HuH-7 (cell line): ENCODE measurements around the gene E2F3.

Source experiments
- DNase-seq: peaks from one replicate; pipeline ENCODE4 v3.0.0; 2011; ENCODE audit warnings: low spot score

E2F3 gene

DNA sequence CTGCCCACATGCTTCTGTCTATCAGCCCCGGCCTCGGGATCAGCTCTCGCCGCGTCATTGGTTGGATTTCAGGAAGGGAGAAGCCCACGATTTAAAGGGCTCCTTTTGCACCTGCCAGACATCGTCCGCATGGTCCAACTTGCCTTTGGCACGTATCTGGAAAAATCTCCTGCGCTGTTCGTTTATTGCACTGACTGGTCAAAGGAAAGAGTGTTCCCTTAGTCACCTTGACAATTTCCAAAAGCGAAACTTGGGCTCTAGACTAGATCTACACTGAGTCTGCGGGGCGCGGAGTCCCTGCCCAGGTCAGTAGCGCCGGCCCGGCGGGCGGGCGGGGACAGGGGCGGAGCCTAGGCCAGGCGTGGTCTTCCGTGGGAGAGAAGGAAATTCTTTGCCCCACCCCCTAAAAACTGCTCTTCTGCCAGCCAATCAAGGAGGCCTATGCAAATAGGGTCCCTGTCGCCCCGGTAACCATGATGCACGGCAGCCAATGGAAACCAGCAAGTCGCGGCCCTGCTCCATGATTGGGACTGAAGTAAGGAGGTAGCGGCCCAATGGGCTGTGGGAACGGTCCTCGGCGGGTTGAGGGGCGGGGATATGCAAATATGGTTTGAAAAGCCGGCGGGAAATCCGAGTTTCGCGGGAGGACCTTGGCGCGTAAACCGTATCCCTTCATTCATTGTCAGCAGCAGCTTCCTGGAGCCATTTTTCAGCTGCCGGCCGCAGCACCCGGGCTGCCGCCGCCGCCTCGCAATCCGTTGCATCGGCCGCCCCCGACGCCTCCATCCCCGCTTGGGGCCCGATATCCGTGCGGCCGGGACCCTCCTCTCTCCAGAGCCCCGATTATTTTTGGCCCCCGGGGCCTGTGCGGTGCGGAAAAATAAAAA is at the start of gene E2F3:
Gene E2F3 (plus strand): TSS at position 675 of the 887 bp plus-strand sequence. CDS start 354 bp downstream, outside the sequence.
- DNase-seq: peak; percentile 96

DNA sequence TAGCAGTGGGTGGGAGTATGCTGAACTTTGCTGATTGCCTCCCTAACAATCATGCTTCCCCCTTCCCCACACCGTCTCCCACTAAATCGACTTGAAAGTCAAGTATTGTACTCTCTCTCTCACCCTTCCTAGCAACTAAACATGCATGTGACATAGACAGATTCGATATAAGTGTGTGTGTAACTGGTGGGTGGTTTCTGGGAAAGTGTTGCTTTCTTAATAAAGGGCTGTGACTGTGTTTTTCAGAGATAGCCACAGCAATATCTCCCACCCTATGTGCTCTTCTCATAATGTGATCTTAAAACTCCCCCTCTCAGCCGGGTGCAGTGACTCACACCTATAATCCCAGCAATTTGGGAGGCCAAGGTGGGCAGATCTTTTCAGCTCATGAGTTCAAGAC is 49.3 kb upstream of the E2F3 start:
- DNase-seq: no peak

DNA sequence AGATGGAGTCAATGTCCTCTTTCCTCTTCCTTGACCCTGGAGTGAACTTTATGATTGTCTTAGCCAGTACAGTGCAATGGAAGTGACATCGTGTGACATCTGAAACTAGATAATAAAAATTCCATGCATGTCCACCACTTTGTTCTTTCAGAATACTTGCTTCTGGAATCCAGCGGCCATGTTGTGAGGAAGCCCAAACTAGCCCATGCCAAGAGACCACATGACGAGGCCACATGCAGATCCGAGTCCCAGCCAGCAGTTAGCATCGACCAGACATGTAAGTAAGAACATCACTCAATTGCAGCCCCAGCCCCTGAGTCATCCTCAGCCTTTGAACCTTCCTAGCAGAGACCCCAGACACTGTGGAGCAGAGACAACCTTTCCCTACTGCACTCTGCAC is 48.5 kb upstream of the E2F3 start:
- no peak for DNase-seq

DNA sequence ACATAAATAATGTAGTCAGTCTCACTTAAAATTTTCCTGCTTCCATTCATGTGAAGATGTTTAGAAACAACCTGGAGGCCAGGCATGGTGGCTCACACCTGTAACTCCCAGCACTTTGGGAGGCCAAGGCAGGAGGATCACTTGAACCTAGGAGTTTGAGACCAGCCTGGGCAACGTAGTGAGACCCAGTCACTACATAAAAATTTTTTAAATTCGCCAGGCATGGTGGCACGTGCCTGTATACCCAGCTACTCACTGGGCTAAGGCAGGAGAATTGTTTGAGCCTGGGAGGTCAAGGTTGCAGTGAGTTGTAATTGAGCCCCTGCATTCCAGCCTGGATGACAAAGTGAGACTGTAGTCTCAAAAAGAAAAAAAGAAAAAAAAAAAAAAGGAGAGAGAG is 47.3 kb upstream of the E2F3 start:
- DNase-seq: no peak

DNA sequence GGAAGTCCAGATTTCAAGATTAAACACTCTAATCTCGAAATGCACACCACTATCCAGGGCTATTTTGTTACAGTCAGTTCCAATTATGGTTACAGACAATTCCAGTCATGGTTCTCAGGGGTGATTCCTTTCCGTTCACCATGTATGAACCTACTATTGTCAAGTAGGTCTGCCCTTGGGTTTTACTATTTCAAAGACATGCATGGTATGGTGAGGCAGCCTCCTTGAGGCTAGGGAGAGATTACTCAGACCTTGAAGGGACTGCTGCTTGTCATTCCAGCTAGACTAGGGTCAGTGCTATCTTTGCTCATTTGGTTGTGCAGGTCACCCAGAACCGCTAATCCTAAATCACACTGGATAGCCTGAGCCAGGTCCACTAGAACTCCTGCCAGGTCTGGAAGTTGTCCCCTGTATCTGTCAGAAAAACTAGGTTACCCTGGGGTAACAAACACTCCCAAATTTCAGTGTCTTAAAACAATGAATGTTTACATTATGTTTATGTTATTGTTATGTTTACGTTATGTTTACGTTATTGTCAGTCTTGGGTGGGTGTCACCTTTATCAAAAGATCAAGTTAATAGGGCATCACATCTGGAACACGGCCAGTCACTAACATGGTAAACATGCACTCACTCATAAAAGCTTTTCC is 41.1 kb upstream of the E2F3 start:
- DNase-seq: no peak

DNA sequence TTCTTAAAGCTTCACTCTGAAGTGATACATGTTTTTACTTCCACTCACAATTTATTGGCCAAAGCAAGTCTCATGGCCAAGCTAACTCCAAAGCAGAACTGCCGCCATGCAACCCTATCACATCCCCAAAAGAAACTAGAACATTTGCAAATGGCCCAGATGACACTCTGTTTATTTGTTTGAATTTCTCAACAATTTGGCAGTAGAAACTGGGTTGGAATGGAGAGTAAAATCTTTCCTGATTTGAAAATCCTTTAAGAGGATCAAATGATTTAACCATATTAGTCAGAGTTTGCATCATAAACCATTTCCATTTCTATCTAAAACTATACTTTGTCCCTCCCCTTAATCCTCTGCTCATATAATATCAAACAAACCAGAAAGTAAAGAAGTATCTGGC is 39.1 kb upstream of the E2F3 start:
- DNase-seq: no peak

DNA sequence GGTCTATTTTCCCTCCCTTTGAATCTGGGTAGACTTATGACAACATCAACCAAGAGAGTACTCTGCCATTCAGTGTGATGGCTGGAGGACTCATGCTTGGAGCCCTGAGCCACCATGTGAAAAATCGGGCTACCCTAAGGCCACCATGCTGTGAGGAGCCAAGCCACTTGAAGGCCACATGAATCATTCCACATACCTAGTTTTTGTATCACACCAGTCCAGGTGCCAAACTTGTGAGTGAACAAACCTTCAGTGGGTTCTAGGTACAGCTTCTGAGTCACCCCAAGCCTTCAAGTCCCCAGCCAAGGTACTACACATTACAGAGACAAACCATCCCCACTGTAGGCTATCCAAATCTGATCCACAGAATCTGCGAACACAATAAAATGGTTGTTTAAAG is 37.4 kb upstream of the E2F3 start:
- no peak for DNase-seq

DNA sequence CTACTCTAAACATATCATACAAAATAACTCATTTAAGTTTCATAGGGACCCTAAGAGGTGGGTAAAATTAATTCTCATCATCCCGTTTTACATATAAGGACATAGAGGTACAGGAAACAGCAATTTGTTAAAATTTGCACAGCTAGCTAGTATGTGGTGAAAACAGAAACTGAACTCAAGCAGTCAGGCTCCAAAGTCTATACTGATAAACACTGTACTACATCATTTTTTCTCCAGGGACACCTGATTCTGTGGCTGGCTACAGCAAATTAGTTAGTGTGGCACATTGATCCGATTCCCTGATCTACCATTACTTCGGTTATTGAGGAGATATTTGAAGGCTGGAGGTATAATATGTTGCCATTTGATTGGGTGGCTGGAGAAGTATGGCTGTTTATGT is 36.2 kb upstream of the E2F3 start:
- DNase-seq: no peak

DNA sequence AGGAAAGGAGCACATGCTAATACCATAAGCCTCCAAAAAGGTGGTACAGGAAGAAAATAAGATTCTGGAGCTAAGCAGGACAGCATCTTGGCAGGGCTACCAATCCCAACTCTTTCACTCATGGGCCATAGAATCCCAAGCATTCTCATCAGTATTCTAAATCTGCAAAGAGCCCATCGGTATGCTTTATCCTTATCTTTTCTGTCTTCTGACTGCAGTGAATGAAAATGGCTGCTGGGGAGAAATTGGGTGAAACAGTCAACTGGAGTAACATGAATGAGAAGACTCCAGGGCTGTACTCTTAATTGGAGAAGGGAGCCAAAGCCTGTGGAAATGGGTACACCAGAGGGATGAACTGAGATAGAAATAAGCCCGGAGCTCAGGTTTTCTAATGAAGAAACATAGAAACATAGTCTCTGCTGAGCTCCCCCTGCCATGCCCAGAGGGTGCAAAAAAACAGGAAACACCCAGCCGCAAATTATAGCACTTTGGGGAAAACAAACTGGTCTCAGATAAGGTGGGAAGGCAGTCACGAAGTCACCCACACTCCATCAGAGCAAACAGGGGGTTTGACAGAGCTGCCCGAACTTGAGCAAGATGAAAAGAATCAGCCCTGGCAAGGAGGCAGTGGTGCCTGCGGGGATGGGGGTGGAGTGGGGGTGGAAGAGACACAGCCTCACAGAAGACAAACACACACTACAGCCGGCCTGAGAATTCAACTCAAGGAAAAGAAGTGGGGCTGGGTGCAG is 35.4 kb upstream of the E2F3 start:
- no peak for DNase-seq

DNA sequence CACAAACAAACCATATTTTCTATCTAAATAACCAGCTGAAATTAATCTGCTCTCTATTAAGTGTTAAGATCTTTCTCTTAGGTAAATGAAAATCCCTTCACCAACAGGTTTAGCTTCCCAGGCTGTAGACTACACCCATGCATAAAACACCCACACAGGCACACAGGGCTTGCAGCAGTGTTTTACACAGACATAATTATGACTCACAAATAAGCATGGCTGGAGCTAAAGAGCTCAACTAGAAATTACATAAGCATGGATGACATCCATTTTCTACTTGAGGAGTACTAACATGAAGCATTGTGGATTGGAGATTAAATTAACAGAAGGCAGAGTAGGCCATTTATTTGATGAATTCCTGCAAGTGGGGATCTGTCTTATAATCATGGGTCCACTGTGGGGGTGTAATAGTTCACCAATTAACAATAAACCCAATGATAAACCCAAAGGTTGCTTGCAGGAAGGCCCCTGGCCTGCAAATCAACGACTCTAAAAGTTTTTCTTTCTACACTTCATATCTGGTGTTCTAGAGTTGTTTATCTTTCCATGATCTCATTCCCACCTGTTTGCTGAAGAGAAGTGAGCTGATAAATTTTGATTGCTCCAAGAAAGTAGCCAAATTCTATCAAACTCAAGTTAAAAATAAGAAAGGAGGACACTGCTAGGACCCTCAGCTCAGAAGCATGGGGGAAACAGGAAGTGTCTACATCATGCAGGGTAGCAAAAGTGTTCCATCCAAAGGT is 33.8 kb upstream of the E2F3 start:
- DNase-seq: no peak

DNA sequence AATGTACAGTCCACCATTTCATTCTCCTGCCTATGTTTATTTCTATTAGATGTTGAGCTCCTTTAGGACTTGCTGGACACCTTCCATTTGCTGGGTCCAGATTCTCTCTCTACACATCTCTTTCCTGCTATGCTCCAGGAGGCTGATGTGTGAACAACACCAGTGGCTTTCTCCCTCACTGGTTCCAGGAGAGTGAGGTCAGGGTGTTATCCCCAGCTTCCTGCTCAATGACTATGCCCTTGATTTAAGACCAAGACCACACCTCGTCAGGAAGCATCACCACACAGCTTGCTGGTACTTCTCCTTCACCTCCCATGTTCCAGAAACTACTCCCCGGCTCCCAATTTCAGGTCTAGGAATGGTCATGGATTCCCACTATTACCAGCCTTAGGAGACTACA is 31.3 kb upstream of the E2F3 start:
- DNase-seq: no peak

DNA sequence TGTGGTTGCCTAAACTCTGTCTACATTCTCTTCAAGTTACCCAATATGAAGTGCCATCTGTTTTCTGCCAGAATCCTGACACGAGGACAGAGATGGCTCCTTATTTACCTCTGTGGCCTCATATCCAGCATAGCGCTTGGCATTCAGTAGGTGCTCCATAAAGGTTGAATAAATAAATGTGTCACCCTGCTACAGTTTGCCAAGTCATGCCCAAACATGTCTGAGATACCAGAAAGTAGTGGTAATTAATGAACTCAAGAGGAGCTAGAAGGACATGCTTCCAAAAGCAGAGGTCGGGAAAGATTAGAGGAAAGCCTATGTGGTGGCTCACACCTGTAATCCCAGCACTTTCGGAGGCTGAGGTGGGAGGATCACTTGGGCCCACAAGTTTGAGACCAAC is 30.9 kb upstream of the E2F3 start:
- DNase-seq: no peak

DNA sequence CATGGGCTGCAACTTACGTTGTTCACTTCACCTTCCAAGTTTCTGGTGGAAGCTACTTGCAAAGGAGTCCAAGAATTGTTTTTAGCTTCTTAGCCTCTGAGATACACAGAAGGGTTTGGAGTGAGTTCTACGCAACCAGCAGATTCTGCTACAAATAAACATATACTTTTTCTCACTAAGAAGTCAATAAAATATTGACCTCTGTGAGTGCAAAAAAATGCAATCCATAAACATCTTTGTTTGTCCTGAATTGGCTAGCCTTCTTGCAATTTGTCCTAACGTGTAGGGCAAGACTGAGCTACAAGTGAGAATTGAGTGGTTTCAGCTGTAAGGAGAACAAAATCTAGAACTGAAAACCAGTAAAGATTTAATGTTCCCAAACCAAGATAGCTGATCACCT is 26.2 kb upstream of the E2F3 start:
- DNase-seq: no peak

DNA sequence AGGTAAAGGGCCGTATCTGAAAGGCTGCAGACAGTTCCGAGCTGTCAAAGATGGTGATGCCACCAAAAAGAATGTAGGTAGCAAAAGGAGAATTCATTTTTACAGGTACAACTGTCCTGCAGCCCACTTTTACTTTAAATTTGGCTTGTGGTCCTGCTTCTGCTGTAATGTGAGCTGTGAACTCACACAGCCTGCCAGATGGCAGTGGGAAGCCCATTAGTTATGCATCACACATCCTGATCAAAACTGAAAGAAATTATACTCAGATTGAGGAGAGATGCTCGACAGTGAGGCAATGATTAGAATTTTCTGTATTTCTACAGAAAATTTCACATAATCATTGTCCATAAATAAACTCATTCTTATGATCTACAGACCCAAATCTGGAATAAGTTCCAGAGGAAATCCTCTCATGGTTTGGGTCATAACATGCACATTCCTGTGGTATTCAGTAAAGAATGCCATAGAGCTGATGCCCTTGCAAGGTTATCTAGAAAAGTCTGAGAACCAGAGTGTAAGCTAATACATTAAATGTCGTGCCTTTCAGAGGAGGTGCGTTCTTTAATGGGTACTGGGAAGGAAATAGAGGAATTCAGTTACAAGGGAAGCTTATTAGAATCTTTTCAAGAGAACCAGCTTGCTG is 23.9 kb upstream of the E2F3 start:
- DNase-seq: no peak

DNA sequence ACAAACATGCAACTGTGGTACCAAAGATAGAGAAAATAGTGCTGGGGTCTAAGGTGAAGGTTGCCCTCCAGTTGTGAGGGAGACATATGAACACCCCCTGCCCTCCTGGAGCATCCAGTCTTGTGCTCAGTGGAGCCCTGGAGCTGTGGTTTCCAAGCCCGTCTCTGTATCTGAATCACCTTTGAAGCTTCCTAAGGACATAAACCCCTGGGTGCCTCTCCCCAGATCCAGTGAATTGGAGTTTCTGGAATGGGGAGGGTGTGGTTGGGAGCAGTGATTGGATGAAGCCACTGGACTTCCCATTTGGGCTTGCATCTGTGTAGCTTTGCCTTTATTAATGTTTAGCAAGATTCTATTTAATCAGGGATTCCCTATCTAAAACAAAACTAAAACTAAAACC is 22.4 kb upstream of the E2F3 start:
- no peak for DNase-seq

DNA sequence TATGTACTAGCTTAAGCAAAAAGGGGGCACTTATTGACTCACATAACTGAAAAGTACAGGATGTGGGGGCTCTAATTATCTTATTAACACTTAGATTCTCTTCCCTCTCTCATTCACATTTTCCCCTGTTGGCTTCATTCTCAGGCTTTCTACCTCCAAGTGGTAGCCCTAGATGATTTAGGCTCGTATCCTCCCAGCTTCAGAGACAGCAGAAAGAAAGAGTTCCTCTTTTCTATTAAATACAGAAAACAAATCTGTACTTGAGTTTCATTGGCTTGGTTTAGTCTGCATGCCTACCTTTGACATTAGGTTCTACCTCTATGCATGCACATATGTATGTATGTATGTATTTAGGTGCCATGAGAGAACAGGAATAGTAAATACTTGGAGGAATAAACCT is 15.5 kb upstream of the E2F3 start:
- DNase-seq: no peak

DNA sequence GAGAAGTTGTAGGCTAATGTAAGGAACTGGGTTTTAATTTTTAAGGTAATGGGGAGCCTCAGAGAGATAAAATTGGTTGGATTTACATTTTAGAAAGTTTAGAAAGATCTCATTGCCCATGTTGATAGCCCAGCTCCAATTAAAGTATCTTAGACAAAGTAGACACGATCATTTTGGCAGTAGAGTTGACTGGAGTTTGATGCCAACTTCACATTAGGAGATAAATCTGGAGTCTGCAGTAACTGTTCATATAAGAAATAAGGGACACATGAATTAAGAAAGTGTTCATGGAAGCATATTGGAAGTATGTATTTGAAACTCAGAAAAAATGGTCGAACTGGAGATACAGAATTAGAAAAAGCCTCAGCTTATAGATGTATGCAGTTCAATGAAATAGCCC is 12.6 kb upstream of the E2F3 start:
- DNase-seq: no peak

DNA sequence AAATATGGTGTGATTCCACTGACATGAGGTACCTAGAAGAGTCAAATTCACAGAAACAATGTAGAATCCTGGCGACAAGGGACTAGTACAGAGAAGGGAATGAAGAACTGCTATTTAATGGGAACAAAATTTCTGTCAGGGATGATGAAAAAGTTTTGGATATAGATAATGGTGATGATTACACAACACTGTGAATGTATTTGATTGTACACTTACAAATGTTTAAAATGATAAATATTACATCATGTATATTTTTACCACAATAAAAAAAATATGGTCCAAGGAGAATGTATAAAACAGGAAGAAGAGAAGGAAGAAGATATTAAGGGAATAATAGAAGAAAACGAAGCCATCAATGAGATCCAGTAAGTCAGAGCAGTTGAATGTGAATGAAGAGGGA is 8.4 kb upstream of the E2F3 start:
- no peak for DNase-seq

DNA sequence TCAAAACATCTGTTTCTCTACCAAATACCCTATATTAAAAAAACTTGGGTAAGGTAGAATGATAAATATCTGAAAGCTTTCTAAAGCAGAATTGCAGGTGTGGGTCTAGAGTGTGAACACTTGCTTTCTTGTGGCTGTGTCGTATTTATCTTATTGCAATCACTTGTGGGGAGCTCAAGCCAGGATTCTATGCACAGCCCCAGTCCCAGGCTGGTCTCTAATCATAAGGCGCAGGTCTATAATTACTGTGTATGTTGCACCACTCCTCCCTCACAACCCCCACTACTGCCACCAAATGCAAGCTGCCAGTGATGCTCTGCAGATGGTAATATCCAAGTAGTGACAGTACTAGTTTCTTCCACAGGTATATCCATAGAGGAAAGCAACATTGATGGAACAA is 2.2 kb upstream of the E2F3 start:
- no peak for DNase-seq

DNA sequence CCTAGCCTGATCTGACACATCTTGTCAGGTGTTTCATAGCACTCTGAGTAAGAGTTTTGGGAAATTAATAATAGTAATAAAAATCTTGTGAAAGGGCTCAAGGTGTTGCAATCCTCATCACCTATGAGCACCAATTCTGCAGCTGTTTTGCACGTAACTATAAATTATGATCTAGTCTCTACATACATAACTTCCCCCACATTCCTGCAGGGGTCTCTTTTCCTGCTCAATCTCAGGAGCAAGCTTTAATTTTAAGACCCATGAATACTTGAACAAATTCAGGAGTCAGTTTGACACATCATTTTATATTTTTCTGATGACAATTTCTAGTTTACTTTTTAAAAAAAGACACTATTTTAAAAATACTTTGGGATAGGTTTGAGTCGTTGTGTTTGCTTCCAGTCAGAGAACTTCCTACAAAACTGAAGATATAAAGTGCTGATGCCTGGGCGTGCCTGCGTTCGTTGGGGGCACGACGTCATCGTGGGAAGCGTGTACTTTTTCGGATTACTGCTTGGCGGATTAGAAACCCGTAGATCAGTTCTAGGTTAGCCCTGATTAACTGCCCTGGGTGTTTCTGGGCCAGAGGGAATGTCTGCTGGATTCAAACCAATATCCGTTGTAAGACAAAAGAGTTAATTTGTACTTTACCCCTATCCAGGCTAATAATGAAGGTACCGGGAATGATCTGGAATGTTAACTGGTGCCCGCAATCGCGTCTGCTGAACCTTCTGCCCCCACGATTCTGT is 1.0 kb upstream of the E2F3 start:
- DNase-seq: peak; percentile 53

DNA sequence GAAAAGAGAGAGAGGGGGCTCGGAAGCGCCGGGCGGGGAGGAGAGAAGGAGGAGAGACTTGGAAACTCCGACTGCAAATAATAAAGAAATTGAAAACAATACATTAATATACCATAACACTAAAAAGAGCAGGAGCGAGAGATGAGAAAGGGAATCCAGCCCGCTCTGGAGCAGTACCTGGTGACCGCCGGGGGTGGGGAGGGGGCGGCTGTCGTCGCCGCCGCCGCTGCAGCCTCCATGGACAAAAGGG is 338 bp downstream of the E2F3 start:
- peak; percentile 10 for DNase-seq
